ENCODE data around the gene DNMT1.

The DNMT1 gene

DNA sequence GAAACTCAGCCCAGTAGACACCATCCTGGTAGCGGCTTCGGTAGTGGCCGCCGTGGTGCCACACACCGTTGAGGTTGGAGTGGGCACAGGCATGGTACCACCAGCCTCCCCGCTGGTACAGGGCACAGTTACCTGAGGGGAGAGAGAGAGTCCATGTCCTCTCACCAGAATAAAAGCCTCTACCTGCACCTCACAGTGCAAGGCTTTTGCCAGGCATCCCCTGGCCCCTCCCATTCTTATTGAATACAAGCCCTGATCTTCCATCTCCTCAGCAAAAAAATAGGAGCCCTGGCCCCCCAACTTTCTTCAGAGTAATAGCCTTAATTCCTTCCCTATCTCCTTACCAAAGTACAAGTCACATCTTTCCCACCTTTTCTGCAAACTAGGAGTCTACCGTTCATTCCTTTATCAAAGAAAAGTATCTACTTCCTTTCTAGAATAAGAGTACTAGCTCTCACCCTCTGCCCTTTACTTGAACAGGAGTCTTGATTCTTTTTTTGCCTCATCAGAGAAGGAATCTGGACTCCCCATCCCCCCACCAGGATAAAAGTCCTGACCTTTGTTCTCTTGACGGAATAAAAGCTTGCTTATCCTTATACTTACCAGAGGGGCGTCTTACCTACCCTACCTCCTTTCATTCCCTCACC, 102.0 kb downstream of the DNMT1 start:
- no peak for DNase-seq (ENCODE audit: low read depth)

GRCh38 chr19:10091895-10092641, 102.7 kb downstream of the DNMT1 start:
- no peak for DNase-seq (ENCODE audit: low read depth)

DNA sequence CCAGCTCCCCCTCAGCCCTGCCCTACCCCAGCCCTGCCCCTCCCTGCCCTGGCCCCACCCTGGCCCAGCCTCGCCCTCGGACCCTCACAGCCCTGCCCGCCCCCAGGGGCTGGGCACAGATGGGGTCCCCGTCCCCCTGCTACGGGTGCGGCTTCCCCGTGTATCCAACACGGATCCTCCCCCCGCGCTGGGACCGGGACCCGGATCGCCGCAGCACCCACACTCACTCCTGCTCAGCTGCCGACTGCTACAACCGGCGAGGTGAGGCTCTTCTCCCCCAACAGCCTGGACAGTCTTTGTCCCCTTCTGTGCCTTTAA, 103.4 kb downstream of the DNMT1 start:
- DNase-seq (ENCODE audit: low read depth), result no peak

DNA sequence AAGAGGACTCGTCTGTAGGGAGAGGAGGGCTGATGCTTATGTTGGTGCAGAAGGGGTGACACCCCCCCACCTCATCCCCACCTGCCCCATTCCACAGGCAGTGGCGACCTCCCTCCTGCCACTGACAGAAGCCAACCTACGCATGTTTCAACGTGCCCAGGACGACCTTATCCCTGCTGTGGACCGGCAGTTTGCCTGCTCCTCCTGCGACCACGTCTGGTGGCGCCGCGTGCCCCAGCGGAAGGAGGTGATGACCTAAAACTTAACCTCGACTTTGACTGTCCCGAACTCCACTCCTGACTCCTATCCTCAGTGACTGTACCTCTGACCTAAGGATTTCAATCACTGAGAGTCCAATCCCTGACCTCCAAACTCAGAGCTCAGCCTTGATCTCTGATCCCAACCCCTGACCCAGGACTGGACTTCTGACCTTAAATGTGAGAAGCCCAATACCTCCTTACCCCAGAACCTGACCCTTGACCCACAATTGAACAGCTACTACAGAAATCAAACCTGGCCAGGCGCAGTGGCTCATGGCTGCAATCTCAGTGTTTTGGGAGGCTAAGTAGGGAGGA, 104.9 kb downstream of the DNMT1 start:
- DNase-seq (ENCODE audit: low read depth), result no peak

GRCh38 chr19:10088949-10089554, 105.7 kb downstream of the DNMT1 start:
- DNase-seq (ENCODE audit: low read depth), result no peak

DNA sequence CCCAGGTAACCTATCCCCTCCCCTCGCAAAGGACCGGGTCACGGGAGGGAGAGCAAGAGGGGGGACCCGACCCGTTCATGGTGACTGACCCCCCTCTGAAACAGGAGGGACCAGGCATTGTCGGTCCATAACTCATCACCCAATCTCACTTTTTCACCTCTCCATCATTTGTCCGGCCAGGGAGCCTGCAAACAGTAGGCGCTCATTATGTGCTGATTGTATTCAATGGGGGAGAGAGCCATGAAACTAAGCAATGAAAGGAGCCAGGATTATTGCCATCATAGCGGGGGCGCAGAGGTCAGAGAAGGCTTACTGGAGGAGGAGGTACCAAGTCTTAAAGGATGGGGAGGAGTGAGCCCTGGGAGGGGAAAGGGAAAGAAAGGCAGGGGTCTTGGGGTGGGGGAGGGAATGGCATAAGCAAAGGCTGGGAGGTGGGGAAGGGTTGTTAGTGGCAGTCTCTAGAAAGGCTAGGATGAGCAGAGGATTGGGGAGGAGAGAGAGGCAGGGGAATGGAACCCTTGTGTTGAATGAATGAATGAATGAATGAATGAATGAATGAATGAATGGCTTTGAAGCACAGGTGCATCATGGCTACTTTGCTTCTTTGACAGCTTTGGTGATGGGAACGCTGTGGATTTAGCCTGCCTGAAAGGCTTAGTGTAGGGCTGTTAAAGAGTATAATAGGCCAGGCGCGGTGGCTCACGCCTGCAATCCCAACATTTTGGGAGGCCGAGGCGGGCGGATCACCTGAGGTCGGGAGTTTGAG, 107.3 kb downstream of the DNMT1 start:
- DNase-seq (ENCODE audit: low read depth), result no peak

DNA sequence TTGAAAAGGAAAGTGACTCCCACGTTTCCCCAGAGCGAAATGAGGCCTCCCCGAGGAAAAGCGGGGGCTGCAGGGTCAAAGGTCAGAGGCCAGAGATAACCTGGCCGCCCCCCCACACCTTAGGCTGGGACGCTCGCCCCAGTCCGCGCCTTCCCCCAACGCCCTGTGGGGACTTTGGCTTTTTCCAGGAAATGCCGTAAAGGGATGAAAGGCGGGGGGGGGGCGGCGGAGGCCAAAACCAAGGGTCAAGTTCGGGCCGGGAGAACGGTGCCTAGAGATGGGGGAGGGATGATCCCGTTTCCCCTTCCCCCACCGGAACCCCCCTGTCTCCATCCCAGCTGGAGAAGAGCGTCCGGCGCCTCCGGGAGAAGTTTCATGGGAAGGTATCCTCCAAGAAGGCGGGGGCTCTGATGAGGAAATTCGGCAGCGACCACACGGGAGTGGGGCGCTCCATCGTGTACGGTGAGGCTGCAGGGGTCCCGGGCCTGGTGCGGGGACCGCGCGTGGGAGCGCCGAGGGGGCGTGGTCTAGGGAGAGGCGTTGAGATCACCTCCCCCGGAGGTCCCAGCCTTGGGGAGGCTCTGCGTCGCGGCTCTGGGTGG, 108.1 kb downstream of the DNMT1 start:
- DNase-seq (ENCODE audit: low read depth), result no peak

- DNase-seq (ENCODE audit: low read depth), result peak; percentile 60
These were observed 108.8 kb downstream of the DNMT1 start, which contains the start of gene SHFL for GRCh38 chr19:10085641-10086590. TSS of gene SHFL (plus strand) at chr19:10086317. CDS start at chr19:10086428, 111 bp downstream.

GRCh38 chr19:10084803-10085202, 110.0 kb downstream of the DNMT1 start:
- DNase-seq (ENCODE audit: low read depth), result no peak

DNA sequence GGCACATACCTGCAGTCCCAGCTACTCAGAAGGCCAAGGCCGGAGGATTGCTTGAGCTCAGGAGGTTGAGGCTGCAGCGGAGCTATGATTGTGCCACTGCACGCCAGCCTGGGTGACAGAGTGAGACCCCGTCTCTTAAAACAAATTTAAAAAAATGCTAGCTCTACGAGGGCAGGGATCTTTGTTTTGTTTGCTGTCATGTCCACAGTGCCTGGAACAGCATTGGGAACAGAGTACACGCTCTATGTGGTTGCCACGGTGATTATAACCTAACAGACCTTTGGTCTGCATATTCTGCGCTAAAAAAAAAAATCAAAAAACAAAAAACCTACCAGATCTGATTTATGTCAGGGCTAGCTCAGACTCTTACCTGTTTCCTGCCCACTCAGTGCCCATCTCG, 110.8 kb downstream of the DNMT1 start:
- no peak for DNase-seq (ENCODE audit: low read depth)

All from stimulated activated CD8-positive, alpha-beta memory T cell treated with anti-CD3 and anti-CD28 coated beads, Interleukin-15, amount 100 ng/mL, for 1 hour (primary cell).